Left lung (tissue), 10 donors: Measurements from ENCODE around the gene GRM6. TPM values are rescaled to one million over a fixed set of nuclear protein-coding genes. Genes with fewer than 3 reads are reported as not detected.

Experiments
- ATAC-seq: fragments of 200-7000 bp; cut with Tn5 transposase; one replicate; pipeline ENCODE4 v1.9.1; 2020; ENCODE audit warnings: moderate library complexity
- DNase-seq, 4 donors: peaks; one replicate each; pipeline ENCODE4 v3.0.0-alpha.2; 2013 to 2020
- H3K27ac ChIP-seq, 2 donors: fragments of 200-600 bp; sonication (generic) in 1 of 2; one replicate each; pipeline versions ENCODE4 v1.5.0 to v1.8.0; 2020 to 2021
- H3K27me3 ChIP-seq, 2 donors: fragments of 200-600 bp; sonication (generic) in 1 of 2; one replicate each; pipeline versions ENCODE4 v1.5.0 to v1.8.0; 2020 to 2021
- H3K36me3 ChIP-seq, 2 donors: fragments of 200-600 bp; sonication (generic) in 1 of 2; one replicate each; pipeline versions ENCODE4 v1.5.0 to v1.8.0; 2020 to 2021
- H3K4me1 ChIP-seq, 2 donors: fragments of 200-600 bp; one replicate each; pipeline ENCODE4 v1.8.0; 2021
- H3K4me3 ChIP-seq, 2 donors: fragments of 200-600 bp; sonication (generic) in 1 of 2; one replicate each; pipeline versions ENCODE4 v1.5.0 to v1.8.0; 2020 to 2021; ENCODE audit warnings: mild to moderate bottlenecking in 1 of 2
- H3K9me3 ChIP-seq, 2 donors: fragments of 200-600 bp; sonication (generic) in 1 of 2; one replicate each; pipeline versions ENCODE4 v1.5.0 to v1.8.0; 2020 to 2021
- CTCF ChIP-seq, 2 donors: fragments of 200-600 bp; sonication (generic) in 1 of 2; IDR thresholded peaks; one replicate each; pipeline versions ENCODE4 v1.5.0 to v1.8.0; 2021; ENCODE audit warnings: antibody characterized with exemption in 2 of 2
- intact Hi-C, 2 donors: fragments of 100-400 bp; cut with DNase I; formaldehyde crosslinking; loops; one replicate each; pipeline versions ENCODE4 v1.11.2 to v1.14.2; 2022
- polyA plus RNA-seq, 6 donors: library from polyadenylated mRNA; unstranded; fragments of 120-200 nt; gene quantifications; one replicate each; pipeline ENCODE4 v1.2.1, GENCODE V29; 2013; ENCODE audit not compliant: insufficient read length in 6 of 6
- total RNA-seq, 2 donors: library from RNA; stranded (reverse); fragmentation: NEBNext Ultra II Directional; extraction: Animal tissue kit (Norgen Biotek cat#: 25700); gene quantifications; one replicate each; pipeline ENCODE4 v1.2.1, GENCODE V29; 2021
- donor health status: DM: no; HTN: yes; CAD: no.
- donor health status: DM: no; HTN: no; CAD: no.

The GRM6 gene
- total and polyA plus RNA-seq, 8 donors: 1.4 to 2.5 (median 1.7) TPM; not detected in 2

DNA sequence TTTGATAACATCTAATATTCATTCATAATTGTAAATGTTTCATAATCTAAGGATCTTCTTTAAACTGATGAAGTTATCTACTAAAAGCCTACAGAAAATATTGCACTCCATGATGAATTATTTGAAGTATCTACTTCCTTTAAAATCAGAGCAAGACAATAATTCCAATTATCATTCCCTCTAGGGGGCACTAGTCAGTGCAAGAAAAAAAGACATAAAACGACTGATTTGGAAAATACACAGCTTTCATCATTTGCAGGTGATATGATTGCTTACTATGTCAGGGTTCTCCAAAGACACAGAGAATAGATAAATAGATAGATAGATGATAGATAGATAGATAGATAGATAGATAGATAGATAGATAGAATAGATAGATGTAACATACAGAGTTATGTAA lies 13.5 kb upstream of the GRM6 start:
- Histone ChIP-seq H3K4me3 (no peak overlapping the region), H3K27me3 (no peaks in the 10 kb centered on the region), H3K9me3 (peaks cover 4 to 40% of the 10 kb centered on the region in 2 donors), H3K36me3 (no peaks in the 10 kb centered on the region), H3K4me1 (no peaks in the 10 kb centered on the region), H3K27ac (no peak overlapping the region)
- no peak for ATAC-seq
- no peak for TF ChIP-seq CTCF (IDR thresholded peaks at IDR 0.05)
- DNase-seq: no peak
- intact Hi-C loops: no loop called here

DNA sequence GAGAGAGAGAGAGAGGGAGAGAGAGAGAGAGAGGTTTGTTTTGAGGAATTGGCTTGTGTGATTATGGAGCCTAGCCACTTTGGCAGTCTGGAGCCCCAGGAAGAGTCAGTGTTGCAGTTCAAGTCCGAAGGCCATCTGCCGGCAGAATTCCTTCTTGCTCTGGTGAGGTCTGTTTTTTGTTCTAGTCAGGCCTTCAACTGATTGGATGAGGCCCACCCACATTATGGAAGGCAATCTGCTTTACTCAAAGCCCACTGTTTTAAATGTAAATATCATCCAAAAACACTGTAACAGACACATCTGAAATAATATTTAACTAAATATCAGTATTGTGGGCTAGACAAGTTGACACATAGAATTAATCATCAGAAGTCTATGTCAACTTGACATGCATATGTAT lies 11.4 kb upstream of the GRM6 start:
- intact Hi-C loops: no loop called here
- TF ChIP-seq CTCF (IDR thresholded peaks at IDR 0.05): no peak
- Histone ChIP-seq H3K9me3 (peaks cover 4 to 32% of the 10 kb centered on the region in 2 donors), H3K36me3 (no peaks in the 10 kb centered on the region), H3K4me3 (no peak overlapping the region), H3K4me1 (no peaks in the 10 kb centered on the region), H3K27ac (no peak overlapping the region), H3K27me3 (no peaks in the 10 kb centered on the region)
- no peak for ATAC-seq
- DNase-seq: no peak

DNA sequence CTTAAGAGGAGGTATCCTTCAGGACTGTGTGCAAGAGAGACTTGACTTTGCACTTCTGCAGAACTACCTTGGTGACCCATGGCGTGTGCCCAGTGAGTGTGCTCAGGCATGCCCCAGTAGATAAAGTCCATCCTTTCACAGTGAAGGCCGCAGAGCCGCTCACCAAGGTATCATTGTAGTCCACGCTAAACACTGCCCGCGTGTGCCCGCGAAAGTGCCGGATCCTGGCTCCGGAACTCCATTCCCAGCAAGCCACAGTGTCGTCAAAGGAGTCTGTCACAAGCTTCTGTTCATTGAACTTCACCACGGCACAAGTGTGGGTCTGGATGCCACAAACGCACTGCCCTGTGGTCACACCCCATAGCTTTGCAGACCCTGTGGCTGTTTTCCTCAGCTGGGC lies 3.3 kb upstream of the GRM6 start:
- no peaks in the 10 kb centered on the region for H3K36me3 ChIP-seq
- no peaks in the 10 kb centered on the region for H3K4me1 ChIP-seq
- peaks cover 0 to 26% of the 10 kb centered on the region in 2 donors for H3K9me3 ChIP-seq
- intact Hi-C loops: no loop called here
- H3K4me3 ChIP-seq: no peak overlapping the region
- no peak overlapping the region for H3K27ac ChIP-seq
- TF ChIP-seq CTCF (IDR thresholded peaks at IDR 0.05): no peak
- peaks cover 14 to 42% of the 10 kb centered on the region in 2 donors for H3K27me3 ChIP-seq
- no peak for DNase-seq
- ATAC-seq: no peak

DNA sequence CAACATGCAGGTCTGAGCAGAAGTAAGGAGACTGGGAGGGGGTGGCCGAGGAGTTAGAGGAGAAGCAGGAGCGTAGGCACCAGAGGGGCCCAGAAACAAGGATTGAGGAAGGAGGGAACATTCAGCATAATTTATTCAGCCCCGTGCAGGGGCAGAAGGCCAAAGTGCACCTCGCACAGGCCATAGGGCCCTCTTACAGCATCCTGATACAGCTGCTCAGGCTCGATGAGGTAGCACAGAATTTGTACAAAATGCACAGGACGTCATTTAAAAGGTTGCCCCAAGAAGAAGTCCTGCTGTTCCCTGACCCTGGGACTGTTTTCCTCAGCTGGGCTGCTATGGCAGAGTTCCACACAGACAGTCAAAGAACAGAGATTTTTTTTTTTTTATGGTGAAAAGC lies 2.1 kb upstream of the GRM6 start:
- Histone ChIP-seq H3K27ac (no peak overlapping the region), H3K4me3 (no peak overlapping the region), H3K9me3 (peaks cover 0 to 22% of the 10 kb centered on the region in 2 donors), H3K4me1 (no peaks in the 10 kb centered on the region), H3K36me3 (no peaks in the 10 kb centered on the region), H3K27me3 (peaks cover 14 to 55% of the 10 kb centered on the region in 2 donors)
- ATAC-seq (no peak), DNase-seq (no peak)
- no peak for TF ChIP-seq CTCF (IDR thresholded peaks at IDR 0.05)
- intact Hi-C loops: no loop called here

DNA sequence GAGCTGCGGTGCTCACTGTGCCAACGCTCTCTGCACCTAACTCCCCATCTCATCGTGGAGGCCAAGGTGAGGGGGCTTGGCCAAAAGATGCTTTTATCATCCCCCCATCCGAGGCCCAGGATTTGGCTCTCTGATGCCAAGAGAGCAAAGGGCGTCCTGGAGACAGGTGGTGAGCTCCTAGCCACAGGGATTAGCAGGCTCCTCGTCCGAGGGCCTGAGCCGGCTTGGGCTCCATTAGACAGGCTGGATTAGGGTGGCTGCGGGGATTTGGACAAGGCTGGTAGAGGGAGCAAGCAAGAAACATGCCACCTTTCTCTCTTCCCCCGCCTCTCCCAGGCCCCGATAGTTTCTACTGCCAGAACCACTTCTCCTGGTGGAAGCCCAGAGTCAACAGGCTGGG lies 1.0 kb upstream of the GRM6 start:
- Histone ChIP-seq H3K4me1 (no peaks in the 10 kb centered on the region), H3K36me3 (no peaks in the 10 kb centered on the region), H3K4me3 (no peak overlapping the region), H3K27me3 (peaks cover 14 to 60% of the 10 kb centered on the region in 2 donors), H3K9me3 (peaks cover 0 to 19% of the 10 kb centered on the region in 2 donors), H3K27ac (no peak overlapping the region)
- no peak for TF ChIP-seq CTCF (IDR thresholded peaks at IDR 0.05)
- intact Hi-C loops: no loop called here
- ATAC-seq (no peak), DNase-seq (no peak)
